ENCODE data around the gene NHSL2. TPM values are rescaled to one million over a fixed set of nuclear protein-coding genes. Genes with fewer than 3 reads are reported as not detected.
"Not testable (repeated sequence)": the region's sequence is repeated elsewhere in the genome, so short reads cannot be mapped to it uniquely, and the experiment has no call there.

Gene NHSL2
- polyA plus RNA-seq, 5 donors: 6.2 to 8.9 (median 8.5) TPM

DNA sequence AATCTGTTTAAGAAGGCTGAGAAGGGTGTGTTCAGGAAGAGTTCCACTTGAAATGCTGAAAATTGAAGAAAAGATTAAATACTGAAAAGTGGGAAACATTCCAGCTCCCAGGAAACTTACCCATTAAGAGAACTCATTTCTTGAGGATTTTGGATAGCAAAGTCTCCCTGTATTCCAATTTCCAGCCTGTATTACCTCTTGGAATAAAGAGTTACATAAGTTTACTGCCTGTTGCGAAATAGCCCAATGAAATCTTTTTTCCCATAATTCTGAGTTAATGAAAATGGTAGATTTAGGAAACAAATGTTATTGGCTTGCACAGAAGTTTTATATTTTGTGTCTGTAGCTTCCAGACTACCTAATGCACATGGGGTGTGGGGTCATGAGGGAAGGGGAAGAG lies 12.0 kb downstream of the NHSL2 start:
- no peak for DNase-seq

DNA sequence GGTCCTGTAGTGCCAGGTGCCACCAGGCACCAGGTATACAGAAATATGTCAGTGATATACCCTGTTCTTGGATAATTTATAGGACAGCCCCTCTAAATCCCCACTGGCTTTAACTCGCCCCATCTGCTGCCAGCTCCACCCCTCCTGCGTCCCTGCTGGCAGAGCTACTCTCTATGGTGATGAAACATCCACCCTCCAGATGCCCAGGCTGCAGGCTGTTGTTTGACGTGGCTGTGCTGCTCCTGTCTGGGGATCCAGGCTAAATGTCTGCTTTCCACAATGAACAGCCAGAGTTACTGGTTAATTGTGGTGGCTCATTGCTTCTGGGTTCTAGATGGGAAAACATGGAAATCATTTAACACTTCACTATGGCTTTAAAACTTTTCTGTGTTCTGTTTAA lies 12.9 kb downstream of the NHSL2 start:
- no peak for DNase-seq

DNA sequence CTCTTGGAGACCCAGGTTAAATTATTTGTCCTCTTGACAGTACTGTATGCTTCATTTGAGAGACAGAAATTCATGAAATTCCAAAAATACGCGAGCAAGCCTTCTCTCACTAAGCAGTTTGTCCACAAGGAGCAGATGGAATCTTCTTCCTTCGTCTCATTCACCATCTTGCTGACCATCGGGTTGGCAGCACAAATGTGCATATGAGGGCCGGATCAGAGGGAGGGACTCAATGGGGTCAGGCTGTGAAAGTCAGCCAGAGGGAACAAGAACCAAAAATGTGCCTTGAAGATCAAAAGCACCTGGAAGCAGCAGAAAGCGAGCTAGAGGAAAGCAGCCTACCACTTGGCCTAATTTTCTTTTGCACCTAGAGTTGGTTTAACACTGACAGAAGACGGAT lies 16.4 kb downstream of the NHSL2 start:
- no peak for DNase-seq

DNA sequence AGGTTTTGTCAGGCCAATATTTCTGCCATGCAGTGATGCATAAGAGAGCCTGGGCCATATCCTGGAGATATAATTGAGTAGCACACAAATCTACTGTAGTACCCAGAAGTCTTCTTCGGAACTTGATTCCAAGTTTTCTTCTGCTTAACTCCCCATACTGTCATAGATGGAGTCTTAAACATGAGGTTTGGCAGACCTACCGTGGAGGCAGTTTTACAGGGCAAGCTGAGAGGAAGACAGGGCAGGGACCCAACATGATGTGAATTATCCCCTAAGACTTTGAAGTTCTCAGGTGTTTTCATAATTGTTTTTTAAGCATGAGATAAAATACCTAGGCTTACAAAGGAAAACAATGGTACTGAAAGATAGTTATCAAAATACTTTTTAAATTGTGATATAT lies 18.2 kb downstream of the NHSL2 start:
- no peak for DNase-seq

GRCh38 chrX:71930298-71930697 lies 19.7 kb downstream of the NHSL2 start:
- DNase-seq: no peak

GRCh38 chrX:71935476-71935875 lies 24.8 kb downstream of the NHSL2 start:
- no peak for DNase-seq

DNA sequence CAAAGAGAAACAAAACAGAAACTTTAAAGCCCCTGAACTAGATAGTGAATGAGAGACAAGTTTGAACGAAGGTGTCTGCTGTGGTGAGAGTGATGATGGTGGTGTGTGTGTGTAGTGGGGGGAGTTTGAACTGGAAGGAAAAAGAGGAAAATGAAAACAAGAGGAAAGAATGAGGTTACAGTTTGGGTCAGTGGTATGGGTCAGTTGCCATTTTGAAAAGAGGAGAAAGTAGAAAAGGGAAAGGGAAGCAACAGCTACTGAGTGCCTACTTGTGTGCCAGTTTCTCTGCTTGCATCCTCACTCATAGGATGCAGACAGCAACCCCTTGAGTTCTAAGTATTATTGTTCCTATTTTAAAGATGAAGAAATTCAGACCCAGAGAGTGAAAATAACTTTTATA lies 26.0 kb downstream of the NHSL2 start:
- DNase-seq: no peak

GRCh38 chrX:71938371-71938770 lies 27.7 kb downstream of the NHSL2 start:
- no peak for DNase-seq

DNA sequence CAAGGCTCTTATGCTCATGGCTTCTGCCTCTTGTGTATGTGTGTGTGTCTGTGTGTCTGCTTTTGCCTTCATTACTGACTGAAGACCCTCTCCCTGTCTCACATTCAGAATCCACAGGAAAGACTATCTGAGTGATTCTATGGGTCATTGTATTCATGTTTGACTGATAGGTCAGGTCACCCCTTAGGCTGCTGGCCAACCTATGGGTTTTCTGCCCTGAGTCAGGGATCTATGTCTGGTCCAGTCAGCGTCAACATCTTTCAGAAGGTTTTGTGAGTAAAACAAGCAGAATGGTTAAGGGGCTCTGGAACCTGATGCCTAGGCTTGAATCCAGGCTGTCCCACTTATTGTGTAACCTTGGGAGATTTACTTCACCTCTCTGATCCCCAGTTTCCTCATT lies 30.5 kb downstream of the NHSL2 start:
- DNase-seq: no peak

DNA sequence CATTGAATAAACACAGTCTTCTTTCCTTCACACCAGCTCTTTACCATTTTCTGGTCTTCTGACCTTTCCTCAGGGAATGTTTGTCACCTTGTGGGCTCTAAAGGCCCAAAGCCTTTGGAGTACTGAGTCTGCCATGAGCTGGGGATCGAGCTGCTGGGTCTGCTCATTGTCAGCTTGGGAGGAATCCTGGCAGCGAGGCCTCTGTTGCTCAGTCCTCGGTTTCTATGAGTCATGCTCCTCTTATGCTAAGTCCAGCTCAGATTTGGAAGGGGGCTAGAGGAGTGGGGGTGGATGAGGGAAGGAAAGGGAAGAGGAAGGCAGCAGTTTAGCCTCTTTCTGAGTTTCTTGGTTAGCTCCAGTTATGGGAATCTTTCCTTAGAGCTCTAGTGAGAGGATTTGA lies 31.1 kb downstream of the NHSL2 start:
- DNase-seq: peak; percentile 31 to 33

- DNase-seq: no peak
Measured at GRCh38 chrX:71944369-71944768, 33.7 kb downstream of the NHSL2 start.

GRCh38 chrX:71945237-71945805 lies 34.7 kb downstream of the NHSL2 start:
- no peak for DNase-seq

GRCh38 chrX:71949363-71949762 lies 38.7 kb downstream of the NHSL2 start:
- DNase-seq: no peak

GRCh38 chrX:71949844-71950445 lies 39.3 kb downstream of the NHSL2 start:
- DNase-seq: no peak

GRCh38 chrX:71953391-71953790 lies 42.7 kb downstream of the NHSL2 start:
- DNase-seq: no peak

DNA sequence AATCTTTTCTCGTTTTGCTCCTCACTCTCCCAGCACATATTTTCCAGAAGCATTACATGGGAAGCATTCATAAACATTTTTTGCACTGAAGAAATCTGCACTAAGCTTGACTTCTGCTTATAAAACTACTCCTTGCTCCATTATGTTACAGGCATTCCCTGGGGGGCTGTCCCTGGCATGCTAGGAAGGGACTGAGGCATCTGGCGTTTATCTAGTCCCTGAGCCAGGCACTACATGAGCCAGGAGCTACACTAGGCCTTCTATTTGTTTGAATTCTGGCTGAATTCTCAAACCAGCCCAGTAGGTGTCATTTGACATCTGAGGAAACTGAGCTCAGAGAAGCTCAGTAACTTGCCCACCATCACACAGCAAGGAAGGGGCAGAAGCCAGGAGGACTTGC lies 43.3 kb downstream of the NHSL2 start:
- no peak for DNase-seq

- no peak for DNase-seq
Measured at GRCh38 chrX:71954458-71954857, 43.8 kb downstream of the NHSL2 start.

- no peak for DNase-seq
Measured at GRCh38 chrX:71955530-71956120, 45.0 kb downstream of the NHSL2 start.

GRCh38 chrX:71958281-71958675 lies 47.6 kb downstream of the NHSL2 start:
- DNase-seq: no peak

- DNase-seq: not testable (repeated sequence)
Measured at GRCh38 chrX:71964184-71964583, 53.5 kb downstream of the NHSL2 start.

DNA sequence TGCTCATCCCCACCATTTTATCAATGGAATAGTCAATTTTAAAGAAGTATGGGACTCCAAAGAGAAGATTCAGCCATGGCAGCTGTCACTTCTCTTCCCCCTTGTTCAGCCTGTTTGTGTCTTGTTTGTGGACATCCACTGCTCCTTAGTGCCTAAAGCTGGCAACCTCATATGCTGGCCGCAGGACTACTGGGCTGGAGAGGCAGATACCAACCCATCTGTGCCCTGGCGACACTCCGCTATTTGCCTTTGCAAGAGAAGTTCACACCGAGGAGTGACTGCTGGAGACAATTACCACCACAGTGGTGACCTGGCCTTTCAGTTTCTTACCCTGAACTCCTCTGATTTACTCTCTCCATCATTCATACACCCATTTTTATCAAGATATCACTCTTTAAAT lies 64.3 kb downstream of the NHSL2 start:
- DNase-seq: no peak

DNA sequence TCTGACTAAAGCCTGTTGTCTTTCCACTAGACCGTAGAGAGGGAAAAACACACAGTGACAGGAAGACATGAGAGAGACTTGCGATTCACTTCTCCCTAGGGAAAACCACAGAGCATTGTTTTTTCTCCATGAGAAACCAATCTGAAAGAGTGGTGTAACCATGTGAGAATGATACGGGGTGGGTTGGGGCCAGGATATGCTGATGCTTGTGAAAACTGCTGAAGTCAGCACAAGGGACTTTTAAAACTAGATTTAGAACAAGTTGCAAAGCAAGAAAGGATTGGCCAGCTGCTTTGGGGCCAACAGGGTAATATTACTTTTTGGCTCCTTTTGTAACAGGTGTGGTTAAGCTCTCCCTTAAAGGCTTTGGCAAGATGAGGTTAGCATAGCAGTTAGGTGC lies 66.1 kb downstream of the NHSL2 start:
- DNase-seq: no peak

DNA sequence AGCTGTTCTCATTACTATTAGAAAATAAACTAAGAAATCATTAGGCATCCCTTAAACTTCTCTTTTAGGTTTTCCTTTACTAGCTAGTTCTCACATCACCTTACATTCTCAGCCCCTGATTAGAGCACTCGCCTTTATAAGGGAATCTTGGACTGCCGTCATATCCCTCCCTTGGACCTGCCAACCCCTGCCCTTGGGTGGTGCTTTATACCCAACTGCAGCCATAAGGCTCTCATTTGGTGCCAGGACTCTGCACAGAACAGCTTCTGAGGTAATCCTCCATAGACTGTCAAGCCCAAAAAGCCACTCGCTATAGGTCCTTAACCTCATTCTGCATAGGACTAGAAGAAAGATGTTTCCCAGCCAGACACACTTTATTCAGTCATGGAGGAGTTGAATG lies 67.5 kb downstream of the NHSL2 start:
- no peak for DNase-seq
